Measurements from ENCODE around the gene WAPL. TPM values are rescaled to one million over a fixed set of nuclear protein-coding genes. Genes with fewer than 3 reads are reported as not detected.

WAPL gene
- total RNA-seq, 1 donor from 2014 or later: 79.4 TPM

DNA sequence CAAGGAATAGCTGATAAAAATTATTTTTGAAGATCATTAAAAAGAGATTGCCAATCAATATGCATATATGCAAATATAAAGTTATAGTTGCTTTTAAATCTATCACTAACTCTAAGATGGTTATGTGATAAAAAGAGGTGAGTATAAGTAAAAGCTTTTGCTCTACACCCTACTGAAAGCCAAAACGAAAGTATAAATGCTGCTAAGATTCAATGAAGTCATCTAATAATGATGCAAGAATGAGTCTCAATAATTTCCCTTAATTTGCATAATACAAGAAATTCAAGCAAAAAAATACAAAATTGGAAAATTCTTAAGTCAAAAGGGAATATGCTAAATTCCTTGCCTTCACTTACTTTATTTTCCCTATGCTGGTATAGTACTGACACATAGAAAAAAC lies 75.2 kb downstream of the WAPL start:
- H3K27me3 Mint-ChIP-seq (ENCODE audit: insufficient read depth, low read depth): no peaks in the 10 kb centered on the region
- Histone ChIP-seq H3K27ac (no peak overlapping the region), H3K79me2 (ENCODE audit: low read depth) (no peaks in the 10 kb centered on the region), H3K4me2 (no peak overlapping the region), H3K4me1 (no peaks in the 10 kb centered on the region), H4K20me1 (ENCODE audit: low read depth) (no peaks in the 10 kb centered on the region), H3K36me3 (peaks cover 19% of the 10 kb centered on the region), H3K9ac (no peak overlapping the region), H2AFZ (replicated peaks) (no peak overlapping the region), H3F3A (ENCODE audit: low read depth) (no peaks in the 10 kb centered on the region), H3K27me3 (no peaks in the 10 kb centered on the region), H3K4me3 (no peak overlapping the region), H3K9me3 (ENCODE audit: low read depth) (no peaks in the 10 kb centered on the region)
- no peak for TF ChIP-seq EZH2 (IDR thresholded peaks at IDR 0.05)
- TF ChIP-seq, protein P1, sequence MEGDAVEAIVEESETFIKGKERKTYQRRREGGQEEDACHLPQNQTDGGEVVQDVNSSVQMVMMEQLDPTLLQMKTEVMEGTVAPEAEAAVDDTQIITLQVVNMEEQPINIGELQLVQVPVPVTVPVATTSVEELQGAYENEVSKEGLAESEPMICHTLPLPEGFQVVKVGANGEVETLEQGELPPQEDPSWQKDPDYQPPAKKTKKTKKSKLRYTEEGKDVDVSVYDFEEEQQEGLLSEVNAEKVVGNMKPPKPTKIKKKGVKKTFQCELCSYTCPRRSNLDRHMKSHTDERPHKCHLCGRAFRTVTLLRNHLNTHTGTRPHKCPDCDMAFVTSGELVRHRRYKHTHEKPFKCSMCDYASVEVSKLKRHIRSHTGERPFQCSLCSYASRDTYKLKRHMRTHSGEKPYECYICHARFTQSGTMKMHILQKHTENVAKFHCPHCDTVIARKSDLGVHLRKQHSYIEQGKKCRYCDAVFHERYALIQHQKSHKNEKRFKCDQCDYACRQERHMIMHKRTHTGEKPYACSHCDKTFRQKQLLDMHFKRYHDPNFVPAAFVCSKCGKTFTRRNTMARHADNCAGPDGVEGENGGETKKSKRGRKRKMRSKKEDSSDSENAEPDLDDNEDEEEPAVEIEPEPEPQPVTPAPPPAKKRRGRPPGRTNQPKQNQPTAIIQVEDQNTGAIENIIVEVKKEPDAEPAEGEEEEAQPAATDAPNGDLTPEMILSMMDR (IDR thresholded peaks at IDR 0.05): no peak
- TF ChIP-seq EZH2phosphoT487 (IDR thresholded peaks at IDR 0.05): no peak
- no peaks in the 10 kb centered on the region for H3K4me1 Mint-ChIP-seq
- DNase-seq (ENCODE audit: low spot score): no peak
- H3K27ac Mint-ChIP-seq: no peak overlapping the region
- no peaks in the 10 kb centered on the region for H3K9me3 Mint-ChIP-seq
- peaks cover 45% of the 10 kb centered on the region for H3K36me3 Mint-ChIP-seq
- no peak overlapping the region for H3K4me3 Mint-ChIP-seq

DNA sequence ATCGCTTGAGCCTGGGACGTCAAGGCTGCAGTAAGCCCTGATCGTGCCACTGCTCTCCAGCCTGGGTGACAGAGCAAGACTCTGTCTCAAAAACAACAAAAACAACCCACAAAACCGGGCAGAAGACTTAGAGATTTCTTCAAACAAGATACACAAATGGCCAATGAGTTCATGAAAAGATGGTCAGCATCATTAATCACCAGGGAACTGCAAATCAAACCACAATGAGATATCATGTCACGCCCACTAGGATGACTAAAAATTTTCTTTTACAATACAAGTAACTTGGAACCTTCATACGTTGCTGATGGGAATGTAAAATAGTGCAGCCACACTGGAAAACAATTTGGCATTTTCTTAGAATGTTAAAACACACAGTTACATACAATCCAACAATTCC lies 77.7 kb downstream of the WAPL start:
- no peaks in the 10 kb centered on the region for H3K9me3 Mint-ChIP-seq
- H3K36me3 Mint-ChIP-seq: peaks cover 42% of the 10 kb centered on the region
- H3K4me3 Mint-ChIP-seq: no peak overlapping the region
- Histone ChIP-seq H3K36me3 (peaks cover 4% of the 10 kb centered on the region), H3F3A (ENCODE audit: low read depth) (no peaks in the 10 kb centered on the region), H3K27me3 (no peaks in the 10 kb centered on the region), H3K79me2 (ENCODE audit: low read depth) (no peaks in the 10 kb centered on the region), H3K4me1 (no peaks in the 10 kb centered on the region), H3K9ac (no peak overlapping the region), H2AFZ (replicated peaks) (no peak overlapping the region), H3K4me2 (no peak overlapping the region), H3K4me3 (no peak overlapping the region), H4K20me1 (ENCODE audit: low read depth) (no peaks in the 10 kb centered on the region), H3K27ac (no peak overlapping the region), H3K9me3 (ENCODE audit: low read depth) (no peaks in the 10 kb centered on the region)
- DNase-seq (ENCODE audit: low spot score): no peak
- TF ChIP-seq EZH2 (IDR thresholded peaks at IDR 0.05) (no peak), EZH2phosphoT487 (IDR thresholded peaks at IDR 0.05) (no peak)
- TF ChIP-seq, protein P1 (IDR thresholded peaks at IDR 0.05): no peak
- H3K27me3 Mint-ChIP-seq (ENCODE audit: insufficient read depth, low read depth): no peaks in the 10 kb centered on the region
- no peak overlapping the region for H3K27ac Mint-ChIP-seq
- peaks cover 4% of the 10 kb centered on the region for H3K4me1 Mint-ChIP-seq

DNA sequence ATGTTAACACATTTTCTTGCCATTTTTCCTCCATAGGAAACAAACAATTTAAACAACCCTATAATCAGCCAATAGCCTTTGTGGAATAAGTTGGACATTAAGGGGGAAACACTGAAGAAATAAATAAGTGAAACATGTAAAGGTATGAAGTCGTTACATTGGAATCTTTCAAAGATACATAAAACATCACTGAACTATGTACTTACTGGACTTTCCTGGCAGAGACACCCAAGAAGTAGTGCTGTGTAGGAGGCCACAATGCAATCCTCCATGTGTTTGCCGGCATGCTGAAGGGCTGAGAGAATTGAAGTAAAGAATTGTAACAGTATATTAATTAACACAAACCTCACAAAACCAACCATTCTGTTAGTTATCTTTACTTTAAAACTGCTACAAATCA lies 78.5 kb downstream of the WAPL start:
- H3F3A ChIP-seq (ENCODE audit: low read depth): no peaks in the 10 kb centered on the region
- H2AFZ ChIP-seq (replicated peaks): no peak overlapping the region
- Mint-ChIP-seq H3K9me3 (no peaks in the 10 kb centered on the region), H3K27ac (no peak overlapping the region), H3K36me3 (peaks cover 46% of the 10 kb centered on the region), H3K27me3 (ENCODE audit: insufficient read depth, low read depth) (no peaks in the 10 kb centered on the region), H3K4me1 (peaks cover 4% of the 10 kb centered on the region), H3K4me3 (no peak overlapping the region)
- peaks cover 4% of the 10 kb centered on the region for H3K36me3 ChIP-seq
- no peak overlapping the region for H3K9ac ChIP-seq
- no peak overlapping the region for H3K4me3 ChIP-seq
- no peaks in the 10 kb centered on the region for H3K9me3 ChIP-seq (ENCODE audit: low read depth)
- no peak overlapping the region for H3K27ac ChIP-seq
- no peak overlapping the region for H3K4me2 ChIP-seq
- TF ChIP-seq EZH2phosphoT487 (IDR thresholded peaks at IDR 0.05) (no peak), EZH2 (IDR thresholded peaks at IDR 0.05) (no peak)
- TF ChIP-seq, protein P1 (IDR thresholded peaks at IDR 0.05): no peak
- H3K79me2 ChIP-seq (ENCODE audit: low read depth): no peaks in the 10 kb centered on the region
- H3K27me3 ChIP-seq: no peaks in the 10 kb centered on the region
- no peaks in the 10 kb centered on the region for H4K20me1 ChIP-seq (ENCODE audit: low read depth)
- no peaks in the 10 kb centered on the region for H3K4me1 ChIP-seq
- DNase-seq (ENCODE audit: low spot score): no peak
